Measurements from ENCODE around the gene NT5M. TPM values are rescaled to one million over a fixed set of nuclear protein-coding genes. Genes with fewer than 3 reads are reported as not detected.

Gene NT5M
- total RNA-seq, 1 donor from 2014 or later, result 1.5 TPM

DNA sequence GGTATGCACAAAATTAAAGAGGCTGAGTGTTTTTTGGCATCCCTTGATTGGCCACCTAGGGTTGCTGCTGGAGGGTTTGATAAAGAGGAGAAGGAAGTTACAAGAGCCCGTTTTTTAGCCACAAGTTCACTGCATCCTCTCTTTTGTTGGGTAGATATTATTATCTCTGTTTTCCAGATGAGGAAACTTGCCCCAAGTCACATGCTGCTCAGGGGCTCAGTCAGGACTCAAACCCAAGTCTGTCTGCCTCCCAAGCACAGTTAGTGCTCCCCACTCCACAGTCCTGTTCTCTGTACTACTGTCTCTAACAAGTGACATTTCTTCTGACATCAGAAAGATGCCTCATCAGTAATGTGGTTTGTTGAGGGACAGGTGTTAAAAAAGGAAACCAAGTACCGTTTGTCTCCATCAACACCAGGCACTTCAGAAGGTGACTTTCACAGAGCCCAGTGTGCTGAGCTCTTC, 1.4 kb downstream of the NT5M start:
- peak overlapping the region; percentile 86 for H3K4me2 ChIP-seq (ENCODE audit: low read length)
- H3K9me3 ChIP-seq (ENCODE audit: insufficient read depth, low read depth, low read length), result no peaks in the 10 kb centered on the region
- H3K4me3 ChIP-seq (ENCODE audit: insufficient read depth, low read depth, low read length), result no peak overlapping the region
- no peak overlapping the region for H3K27ac ChIP-seq (ENCODE audit: low read depth, low read length)
- H3K4me1 Mint-ChIP-seq (ENCODE audit: low read depth, unreplicated experiment), result peaks cover 3% of the 10 kb centered on the region
- H3K9me3 Mint-ChIP-seq (ENCODE audit: unreplicated experiment), result no peaks in the 10 kb centered on the region
- TF ChIP-seq EZH2 (IDR thresholded peaks at IDR 0.05; ENCODE audit: insufficient read depth, low read length), result no peak
- TF ChIP-seq, protein P1, sequence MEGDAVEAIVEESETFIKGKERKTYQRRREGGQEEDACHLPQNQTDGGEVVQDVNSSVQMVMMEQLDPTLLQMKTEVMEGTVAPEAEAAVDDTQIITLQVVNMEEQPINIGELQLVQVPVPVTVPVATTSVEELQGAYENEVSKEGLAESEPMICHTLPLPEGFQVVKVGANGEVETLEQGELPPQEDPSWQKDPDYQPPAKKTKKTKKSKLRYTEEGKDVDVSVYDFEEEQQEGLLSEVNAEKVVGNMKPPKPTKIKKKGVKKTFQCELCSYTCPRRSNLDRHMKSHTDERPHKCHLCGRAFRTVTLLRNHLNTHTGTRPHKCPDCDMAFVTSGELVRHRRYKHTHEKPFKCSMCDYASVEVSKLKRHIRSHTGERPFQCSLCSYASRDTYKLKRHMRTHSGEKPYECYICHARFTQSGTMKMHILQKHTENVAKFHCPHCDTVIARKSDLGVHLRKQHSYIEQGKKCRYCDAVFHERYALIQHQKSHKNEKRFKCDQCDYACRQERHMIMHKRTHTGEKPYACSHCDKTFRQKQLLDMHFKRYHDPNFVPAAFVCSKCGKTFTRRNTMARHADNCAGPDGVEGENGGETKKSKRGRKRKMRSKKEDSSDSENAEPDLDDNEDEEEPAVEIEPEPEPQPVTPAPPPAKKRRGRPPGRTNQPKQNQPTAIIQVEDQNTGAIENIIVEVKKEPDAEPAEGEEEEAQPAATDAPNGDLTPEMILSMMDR (IDR thresholded peaks at IDR 0.05; ENCODE audit: insufficient read depth, low read depth, low read length), result no peak
- no peak overlapping the region for H2AFZ ChIP-seq (ENCODE audit: low read depth, low read length)
- DNase-seq (ENCODE audit: low read depth) (no peak), FAIRE-seq (no peak)
- no peak overlapping the region for H3K27ac Mint-ChIP-seq (ENCODE audit: unreplicated experiment)
- peaks cover 2% of the 10 kb centered on the region for H3K36me3 Mint-ChIP-seq (ENCODE audit: low read depth, unreplicated experiment)
- no peaks in the 10 kb centered on the region for H3K79me2 ChIP-seq (ENCODE audit: insufficient read depth, low read length)
- no peaks in the 10 kb centered on the region for H3K36me3 ChIP-seq (ENCODE audit: insufficient read depth, low read length)
- H3K27me3 ChIP-seq (ENCODE audit: insufficient read depth, low read length), result no peaks in the 10 kb centered on the region
- H3K4me1 ChIP-seq (ENCODE audit: insufficient read depth, low read length), result peaks cover 4% of the 10 kb centered on the region
- no peak overlapping the region for H3K9ac ChIP-seq (ENCODE audit: low read length)
- H3K27me3 Mint-ChIP-seq (ENCODE audit: low read depth, unreplicated experiment), result no peaks in the 10 kb centered on the region
- no peaks in the 10 kb centered on the region for H4K20me1 ChIP-seq (ENCODE audit: insufficient read depth, low read length)
- peak overlapping the region; percentile 80 for H3K4me3 Mint-ChIP-seq (ENCODE audit: unreplicated experiment)

DNA sequence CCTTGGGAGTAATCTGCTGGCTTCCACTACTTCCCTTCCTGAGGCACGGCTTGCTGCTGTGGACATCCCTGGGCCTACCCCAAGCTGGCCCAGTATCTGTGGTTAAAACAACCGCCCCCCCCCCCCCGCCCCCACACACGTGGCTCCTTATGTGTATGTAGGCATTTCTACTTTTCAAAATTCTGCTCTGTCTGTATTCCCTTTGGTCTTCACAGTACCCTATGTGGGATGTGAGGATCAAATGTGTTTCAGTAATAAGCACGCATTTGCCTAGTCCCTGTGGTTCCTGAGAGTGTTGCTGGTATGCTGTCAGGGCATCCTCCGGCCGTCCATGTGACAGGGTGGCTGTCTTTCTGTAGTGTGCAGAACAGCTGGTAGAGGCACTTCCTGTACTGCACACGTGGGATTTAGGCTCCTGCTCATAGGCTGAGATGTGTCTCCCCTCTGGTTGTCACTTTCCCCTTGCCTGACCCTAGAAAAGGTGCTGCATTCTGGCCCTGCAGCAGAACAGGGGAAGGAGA, 2.2 kb downstream of the NT5M start:
- FAIRE-seq, result no peak
- Mint-ChIP-seq H3K27ac (ENCODE audit: unreplicated experiment) (peak overlapping the region; percentile 66), H3K9me3 (ENCODE audit: unreplicated experiment) (no peaks in the 10 kb centered on the region), H3K36me3 (ENCODE audit: low read depth, unreplicated experiment) (peaks cover 2% of the 10 kb centered on the region), H3K4me1 (ENCODE audit: low read depth, unreplicated experiment) (peaks cover 3% of the 10 kb centered on the region), H3K4me3 (ENCODE audit: unreplicated experiment) (peak overlapping the region; percentile 47), H3K27me3 (ENCODE audit: low read depth, unreplicated experiment) (no peaks in the 10 kb centered on the region)
- Histone ChIP-seq H2AFZ (ENCODE audit: low read depth, low read length) (no peak overlapping the region), H3K4me2 (ENCODE audit: low read length) (no peak overlapping the region), H3K4me3 (ENCODE audit: insufficient read depth, low read depth, low read length) (no peak overlapping the region), H3K27me3 (ENCODE audit: insufficient read depth, low read length) (no peaks in the 10 kb centered on the region), H4K20me1 (ENCODE audit: insufficient read depth, low read length) (no peaks in the 10 kb centered on the region), H3K27ac (ENCODE audit: low read depth, low read length) (no peak overlapping the region), H3K79me2 (ENCODE audit: insufficient read depth, low read length) (no peaks in the 10 kb centered on the region), H3K4me1 (ENCODE audit: insufficient read depth, low read length) (peaks cover 4% of the 10 kb centered on the region), H3K36me3 (ENCODE audit: insufficient read depth, low read length) (no peaks in the 10 kb centered on the region), H3K9me3 (ENCODE audit: insufficient read depth, low read depth, low read length) (no peaks in the 10 kb centered on the region), H3K9ac (ENCODE audit: low read length) (no peak overlapping the region)
- TF ChIP-seq EZH2 (IDR thresholded peaks at IDR 0.05; ENCODE audit: insufficient read depth, low read length), result no peak
- TF ChIP-seq, protein P1 (IDR thresholded peaks at IDR 0.05; ENCODE audit: insufficient read depth, low read depth, low read length), result no peak
- DNase-seq (ENCODE audit: low read depth), result no peak

DNA sequence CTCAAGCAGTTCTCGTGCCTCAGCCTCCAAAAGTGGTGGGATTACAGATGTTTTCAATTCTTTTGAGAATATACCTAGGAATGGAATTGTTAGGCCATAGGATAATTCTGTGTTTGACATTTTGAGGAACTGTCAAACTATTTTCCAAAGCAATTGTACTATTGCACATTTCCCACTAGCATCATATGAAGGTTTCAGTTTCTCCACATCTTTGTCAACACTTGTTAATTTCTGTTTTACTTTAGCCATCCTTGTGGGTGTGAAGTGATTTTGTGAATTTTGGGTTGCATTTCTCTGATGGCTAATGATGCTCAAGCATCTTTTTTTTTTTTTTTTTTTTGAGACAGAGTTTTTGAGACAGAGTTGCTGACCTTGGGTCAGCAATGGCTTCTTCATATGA, 6.2 kb downstream of the NT5M start:
- Histone ChIP-seq H3K4me3 (ENCODE audit: insufficient read depth, low read depth, low read length) (no peak overlapping the region), H3K9me3 (ENCODE audit: insufficient read depth, low read depth, low read length) (no peaks in the 10 kb centered on the region), H3K9ac (ENCODE audit: low read length) (no peak overlapping the region), H3K36me3 (ENCODE audit: insufficient read depth, low read length) (no peaks in the 10 kb centered on the region), H4K20me1 (ENCODE audit: insufficient read depth, low read length) (no peaks in the 10 kb centered on the region), H2AFZ (ENCODE audit: low read depth, low read length) (no peak overlapping the region), H3K27me3 (ENCODE audit: insufficient read depth, low read length) (no peaks in the 10 kb centered on the region), H3K4me1 (ENCODE audit: insufficient read depth, low read length) (no peaks in the 10 kb centered on the region), H3K79me2 (ENCODE audit: insufficient read depth, low read length) (no peaks in the 10 kb centered on the region), H3K4me2 (ENCODE audit: low read length) (no peak overlapping the region), H3K27ac (ENCODE audit: low read depth, low read length) (no peak overlapping the region)
- Mint-ChIP-seq H3K4me3 (ENCODE audit: unreplicated experiment) (no peak overlapping the region), H3K4me1 (ENCODE audit: low read depth, unreplicated experiment) (peaks cover 3% of the 10 kb centered on the region), H3K36me3 (ENCODE audit: low read depth, unreplicated experiment) (peaks cover 2% of the 10 kb centered on the region), H3K27me3 (ENCODE audit: low read depth, unreplicated experiment) (no peaks in the 10 kb centered on the region), H3K9me3 (ENCODE audit: unreplicated experiment) (no peaks in the 10 kb centered on the region), H3K27ac (ENCODE audit: unreplicated experiment) (no peak overlapping the region)
- no peak for FAIRE-seq
- no peak for TF ChIP-seq EZH2 (IDR thresholded peaks at IDR 0.05; ENCODE audit: insufficient read depth, low read length)
- TF ChIP-seq, protein P1 (IDR thresholded peaks at IDR 0.05; ENCODE audit: insufficient read depth, low read depth, low read length), result no peak
- no peak for DNase-seq (ENCODE audit: low read depth)

Data from astrocyte (in vitro differentiated cells and primary cell).